BE2C (cell line): ENCODE data around the gene KSR2.
A peak's percentile ranks its signal among the peaks of the same experiment; 100 is the strongest.
"Not testable (repeated sequence)": the region's sequence is repeated elsewhere in the genome, so short reads cannot be mapped to it uniquely, and the experiment has no call there.

Source experiments
- DNase-seq: peaks from one replicate; pipeline ENCODE4 v3.0.0-alpha.2; 2020
- H3K27me3 ChIP-seq: fragments of 250-450 bp; sonication (Bioruptor Pico); 2 replicates; pipeline ENCODE4 v1.5.1; 2020; ENCODE audit warnings: mild to moderate bottlenecking
- H3K36me3 ChIP-seq: fragments of 250-450 bp; sonication (Bioruptor Pico); 2 replicates; pipeline ENCODE4 v1.5.1; 2020; ENCODE audit warnings: mild to moderate bottlenecking
- H3K4me1 ChIP-seq: fragments of 250-450 bp; sonication (Bioruptor Pico); 2 replicates; pipeline ENCODE4 v1.5.1; 2020
- H3K4me3 ChIP-seq: 2 replicates; pipeline ENCODE4 v1.5.1; 2011; ENCODE audit warnings: low read depth, low read length
- H3K9me3 ChIP-seq: fragments of 250-450 bp; sonication (Bioruptor Pico); 2 replicates; pipeline ENCODE4 v1.5.1; 2020
- TF ChIP-seq, protein P1 (sequence below): IDR thresholded peaks from 2 replicates; pipeline ENCODE4 v1.5.1; 2012; ENCODE audit warnings: mild to moderate bottlenecking, low read depth, low read length

Gene KSR2

GRCh38 chr12:117875744-117876435 lies 92.9 kb downstream of the KSR2 start:
- peak; percentile 54 for DNase-seq
- H3K36me3 ChIP-seq, result no peaks in the 10 kb centered on the region
- no peaks in the 10 kb centered on the region for H3K9me3 ChIP-seq
- no peak overlapping the region for H3K4me3 ChIP-seq
- peaks cover 12% of the 10 kb centered on the region for H3K27me3 ChIP-seq
- H3K4me1 ChIP-seq, result no peaks in the 10 kb centered on the region
- TF ChIP-seq, protein P1, sequence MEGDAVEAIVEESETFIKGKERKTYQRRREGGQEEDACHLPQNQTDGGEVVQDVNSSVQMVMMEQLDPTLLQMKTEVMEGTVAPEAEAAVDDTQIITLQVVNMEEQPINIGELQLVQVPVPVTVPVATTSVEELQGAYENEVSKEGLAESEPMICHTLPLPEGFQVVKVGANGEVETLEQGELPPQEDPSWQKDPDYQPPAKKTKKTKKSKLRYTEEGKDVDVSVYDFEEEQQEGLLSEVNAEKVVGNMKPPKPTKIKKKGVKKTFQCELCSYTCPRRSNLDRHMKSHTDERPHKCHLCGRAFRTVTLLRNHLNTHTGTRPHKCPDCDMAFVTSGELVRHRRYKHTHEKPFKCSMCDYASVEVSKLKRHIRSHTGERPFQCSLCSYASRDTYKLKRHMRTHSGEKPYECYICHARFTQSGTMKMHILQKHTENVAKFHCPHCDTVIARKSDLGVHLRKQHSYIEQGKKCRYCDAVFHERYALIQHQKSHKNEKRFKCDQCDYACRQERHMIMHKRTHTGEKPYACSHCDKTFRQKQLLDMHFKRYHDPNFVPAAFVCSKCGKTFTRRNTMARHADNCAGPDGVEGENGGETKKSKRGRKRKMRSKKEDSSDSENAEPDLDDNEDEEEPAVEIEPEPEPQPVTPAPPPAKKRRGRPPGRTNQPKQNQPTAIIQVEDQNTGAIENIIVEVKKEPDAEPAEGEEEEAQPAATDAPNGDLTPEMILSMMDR, result no peak

DNA sequence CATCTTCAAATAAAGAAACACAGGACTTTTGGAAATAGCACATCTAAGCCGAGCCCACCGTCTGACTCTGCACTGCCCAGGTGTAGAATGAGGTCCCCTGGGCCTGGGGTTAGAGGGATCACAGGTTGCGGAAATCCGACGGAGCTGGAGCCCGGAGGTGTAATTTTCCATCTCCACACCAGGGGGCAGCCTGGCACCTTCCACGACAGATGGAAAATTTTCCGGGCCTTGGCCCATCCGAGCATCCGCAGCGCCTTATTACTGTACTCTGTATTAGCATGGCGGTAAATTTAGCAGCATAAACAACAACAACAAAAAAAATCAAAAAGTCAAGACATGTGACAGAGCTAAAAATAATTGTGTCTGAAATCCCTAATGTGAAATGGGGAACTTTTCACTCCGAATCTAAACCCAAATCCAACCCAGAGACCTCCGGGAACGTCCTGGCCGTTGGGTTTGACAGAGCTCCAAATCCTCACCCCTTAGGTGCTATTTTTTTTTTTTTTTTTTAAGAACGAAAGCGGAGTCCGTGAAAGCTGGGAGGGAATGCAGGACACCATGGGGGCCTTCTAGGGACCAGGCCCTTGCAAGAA lies 93.9 kb downstream of the KSR2 start:
- Histone ChIP-seq H3K36me3 (no peaks in the 10 kb centered on the region), H3K4me1 (no peaks in the 10 kb centered on the region), H3K4me3 (no peak overlapping the region), H3K9me3 (no peaks in the 10 kb centered on the region), H3K27me3 (peaks cover 12% of the 10 kb centered on the region)
- peak; percentile 77 for DNase-seq
- TF ChIP-seq, protein P1, result peak; percentile 85

- H3K4me3 ChIP-seq, H3K36me3 ChIP-seq, H3K9me3 ChIP-seq, H3K4me1 ChIP-seq, DNase-seq: not testable (repeated sequence)
- peaks cover 12% of the 10 kb centered on the region for H3K27me3 ChIP-seq
Measured at GRCh38 chr12:117874198-117874597, 94.6 kb downstream of the KSR2 start.

DNA sequence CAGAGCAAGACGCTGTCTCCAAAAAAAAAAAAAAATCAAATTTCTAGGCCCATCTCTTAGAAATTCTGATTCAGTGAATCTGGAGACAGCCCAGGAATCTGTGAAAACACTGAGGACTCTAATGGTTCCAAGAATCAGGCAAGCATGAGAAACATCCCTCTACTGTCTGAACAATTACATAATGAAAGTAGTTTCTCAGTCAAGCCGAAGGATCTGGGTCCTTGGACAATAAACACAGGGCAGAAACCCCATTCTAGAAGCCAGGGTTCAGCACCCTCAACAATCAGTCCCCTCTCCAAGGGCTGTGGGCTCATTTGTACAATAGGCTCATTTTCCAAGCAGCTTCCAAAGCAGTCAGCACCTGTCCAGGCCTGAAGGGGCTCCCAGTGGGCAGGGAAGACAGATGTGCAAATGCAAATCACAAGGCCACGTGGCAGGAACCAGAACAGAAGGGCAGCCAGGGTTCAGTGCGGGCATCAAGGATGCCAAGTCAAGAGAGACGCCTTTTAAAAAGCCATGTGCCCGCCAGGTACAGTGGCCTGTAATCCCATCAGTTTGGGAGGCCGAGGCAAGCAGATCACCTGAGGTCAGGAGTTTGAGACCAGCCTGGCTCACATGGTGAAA lies 96.1 kb downstream of the KSR2 start:
- Histone ChIP-seq H3K4me1 (no peaks in the 10 kb centered on the region), H3K9me3 (no peaks in the 10 kb centered on the region; the same call in 1 of the 2 replicates), H3K4me3 (no peak overlapping the region), H3K36me3 (no peaks in the 10 kb centered on the region), H3K27me3 (no peaks in the 10 kb centered on the region; the same call in 1 of the 2 replicates)
- TF ChIP-seq, protein P1, result no peak
- no peak for DNase-seq

- Histone ChIP-seq H3K27me3 (no peaks in the 10 kb centered on the region), H3K4me1 (no peaks in the 10 kb centered on the region), H3K4me3 (no peak overlapping the region), H3K9me3 (no peaks in the 10 kb centered on the region; the same call in 1 of the 2 replicates), H3K36me3 (no peaks in the 10 kb centered on the region)
- DNase-seq, result no peak
- TF ChIP-seq, protein P1, result no peak
Measured at GRCh38 chr12:117869551-117869950, 99.2 kb downstream of the KSR2 start.

DNA sequence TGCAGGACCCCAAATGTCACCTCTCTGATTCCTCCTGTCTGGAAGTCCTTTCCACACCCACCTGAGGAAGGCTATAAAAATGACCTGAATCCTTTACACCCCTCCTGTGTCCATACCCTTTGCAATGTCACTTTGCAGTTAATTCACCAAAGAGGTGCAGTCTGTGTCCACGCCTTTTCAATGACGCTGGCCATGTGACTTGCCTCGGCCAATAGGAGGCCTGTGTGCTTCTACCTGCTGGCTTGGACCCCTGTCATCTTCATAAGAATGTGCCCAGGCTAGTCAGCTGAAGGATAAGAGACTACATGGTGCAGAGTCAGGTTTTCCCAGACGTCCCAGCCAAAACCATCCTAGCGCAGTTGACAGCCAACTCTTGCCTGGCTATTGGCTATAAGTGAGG lies 101.4 kb downstream of the KSR2 start:
- Histone ChIP-seq H3K4me1 (no peaks in the 10 kb centered on the region), H3K27me3 (no peaks in the 10 kb centered on the region), H3K36me3 (no peaks in the 10 kb centered on the region), H3K9me3 (no peaks in the 10 kb centered on the region; the same call in 1 of the 2 replicates), H3K4me3 (no peak overlapping the region)
- DNase-seq, result no peak
- TF ChIP-seq, protein P1, result no peak
